ENCODE data around the gene SPOCK1. TPM values are rescaled to one million over a fixed set of nuclear protein-coding genes. Genes with fewer than 3 reads are reported as not detected.

Gene SPOCK1
- total and polyA plus RNA-seq, 2 donors (not counting 3 experiments of a cell fraction or from before 2014, with no cell fraction given), result 144 to 280 TPM

DNA sequence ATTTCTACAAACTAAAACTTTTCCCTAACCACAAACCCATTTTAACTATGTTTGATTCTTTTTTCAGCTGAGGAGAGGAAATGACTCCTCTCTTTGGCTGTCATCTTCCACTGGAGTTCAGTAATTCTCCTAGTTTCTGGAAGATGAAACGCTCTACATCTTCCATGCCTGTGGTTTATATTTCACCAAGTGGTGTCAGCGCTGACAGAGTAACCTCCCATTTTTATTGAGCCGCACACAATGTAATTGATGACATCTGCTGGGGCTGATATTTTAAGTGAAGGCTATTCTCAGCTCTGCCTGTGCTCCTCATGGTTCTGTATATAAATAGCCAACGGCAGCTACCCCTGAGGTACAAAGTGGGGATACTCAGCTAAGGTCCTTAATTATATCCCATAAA, 234.6 kb downstream of the SPOCK1 start:
- H3K9me3 ChIP-seq (replicated peaks; ENCODE audit: control insufficient read depth, insufficient read depth, low read length), result no peaks in the 10 kb centered on the region
- no peaks in the 10 kb centered on the region for H3K36me3 ChIP-seq (ENCODE audit: control insufficient read depth in 2 of 2, extremely low read depth in 1 of 2, insufficient read depth in 2 of 2, low read length in 2 of 2)
- H3K4me2 ChIP-seq (ENCODE audit: insufficient read depth, low read length), result no peak overlapping the region
- H3K4me3 ChIP-seq (replicated peaks in 1 of 3; ENCODE audit: insufficient read depth in 1 of 3, low read depth in 1 of 3, low read length in 3 of 3), result no peak overlapping the region
- peaks cover 3% of the 10 kb centered on the region for H3K4me1 ChIP-seq (ENCODE audit: control insufficient read depth, extremely low read depth, insufficient read depth, low read length)
- no peaks in the 10 kb centered on the region for H3K27me3 ChIP-seq (ENCODE audit: control insufficient read depth in 2 of 2, insufficient read depth in 2 of 2, low read length in 2 of 2)
- DNase-seq (ENCODE audit: low read depth, low spot score), result no peak
- no peak overlapping the region for H3K9ac ChIP-seq (replicated peaks; ENCODE audit: extremely low read depth, insufficient read depth, low read length)
- H3K27ac ChIP-seq (ENCODE audit: insufficient read depth, low read depth, low read length), result no peak overlapping the region
- BruUV-seq (replicated peaks), result TSS peak; percentile 14
- intact Hi-C loops (cut with micrococcal nuclease), result no loop called here
- POLR2A ChIA-PET, result no interaction called here
- no peak for FAIRE-seq
- TF ChIP-seq POLR2A (IDR thresholded peaks at IDR 0.05; ENCODE audit: low read depth, low read length), result no peak
- no peak for TF ChIP-seq JUN (IDR thresholded peaks at IDR 0.05; ENCODE audit: borderline replicate concordance, insufficient read depth, insufficient read length, low read depth)
- TF ChIP-seq EZH2 (IDR thresholded peaks at IDR 0.05; ENCODE audit: borderline replicate concordance, low read depth, low read length, severe bottlenecking), result no peak
- no peak for TF ChIP-seq GATA2 (IDR thresholded peaks at IDR 0.05; ENCODE audit: insufficient read depth, insufficient read length, low read depth, low read length)
- TF ChIP-seq MYC (IDR thresholded peaks at IDR 0.05; ENCODE audit: low read depth, low read length), result no peak
- TF ChIP-seq POLR2AphosphoS5 (IDR thresholded peaks at IDR 0.05; ENCODE audit: insufficient read depth, low read depth, low read length), result no peak
- TF ChIP-seq, protein P1, sequence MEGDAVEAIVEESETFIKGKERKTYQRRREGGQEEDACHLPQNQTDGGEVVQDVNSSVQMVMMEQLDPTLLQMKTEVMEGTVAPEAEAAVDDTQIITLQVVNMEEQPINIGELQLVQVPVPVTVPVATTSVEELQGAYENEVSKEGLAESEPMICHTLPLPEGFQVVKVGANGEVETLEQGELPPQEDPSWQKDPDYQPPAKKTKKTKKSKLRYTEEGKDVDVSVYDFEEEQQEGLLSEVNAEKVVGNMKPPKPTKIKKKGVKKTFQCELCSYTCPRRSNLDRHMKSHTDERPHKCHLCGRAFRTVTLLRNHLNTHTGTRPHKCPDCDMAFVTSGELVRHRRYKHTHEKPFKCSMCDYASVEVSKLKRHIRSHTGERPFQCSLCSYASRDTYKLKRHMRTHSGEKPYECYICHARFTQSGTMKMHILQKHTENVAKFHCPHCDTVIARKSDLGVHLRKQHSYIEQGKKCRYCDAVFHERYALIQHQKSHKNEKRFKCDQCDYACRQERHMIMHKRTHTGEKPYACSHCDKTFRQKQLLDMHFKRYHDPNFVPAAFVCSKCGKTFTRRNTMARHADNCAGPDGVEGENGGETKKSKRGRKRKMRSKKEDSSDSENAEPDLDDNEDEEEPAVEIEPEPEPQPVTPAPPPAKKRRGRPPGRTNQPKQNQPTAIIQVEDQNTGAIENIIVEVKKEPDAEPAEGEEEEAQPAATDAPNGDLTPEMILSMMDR (IDR thresholded peaks at IDR 0.05; ENCODE audit: extremely low read depth in 1 of 2, insufficient read depth in 1 of 2, low read depth in 1 of 2, low read length in 2 of 2), result no peak
- TF ChIP-seq, protein P2, sequence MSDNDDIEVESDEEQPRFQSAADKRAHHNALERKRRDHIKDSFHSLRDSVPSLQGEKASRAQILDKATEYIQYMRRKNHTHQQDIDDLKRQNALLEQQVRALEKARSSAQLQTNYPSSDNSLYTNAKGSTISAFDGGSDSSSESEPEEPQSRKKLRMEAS (IDR thresholded peaks at IDR 0.05; ENCODE audit: insufficient read depth, insufficient read length), result no peak
- no peak for TF ChIP-seq FOS (IDR thresholded peaks at IDR 0.05; ENCODE audit: borderline replicate concordance, insufficient read depth, low read length)
- dilution Hi-C loops (cut with MboI; ENCODE audit: extremely low pct_ligation_motif_present, low sequenced_read_pairs), result no loop called here
- H2AFZ ChIP-seq (ENCODE audit: low read depth, low read length), result no peak overlapping the region
- H4K20me1 ChIP-seq (replicated peaks; ENCODE audit: control insufficient read depth, extremely low read depth, insufficient read depth, low read length), result no peaks in the 10 kb centered on the region
- no peaks in the 10 kb centered on the region for H3K9me1 ChIP-seq (replicated peaks; ENCODE audit: control insufficient read depth, extremely low read depth, insufficient read depth, low read length)
- CTCF ChIA-PET, result no interaction called here
- H3K79me2 ChIP-seq (ENCODE audit: control insufficient read depth, insufficient read depth, low read length), result peaks cover 7% of the 10 kb centered on the region

Measured in endothelial cell of umbilical vein (primary cell).